CD4-positive, CD25-positive, alpha-beta regulatory T cell (primary cell): ENCODE measurements around the gene MINDY4. TPM values are rescaled to one million over a fixed set of nuclear protein-coding genes. Genes with fewer than 3 reads are reported as not detected.

Experiments
- ATAC-seq, 2 donors: fragments of 150-1000 bp; cut with Tn5 transposase; one replicate each; pipeline ENCODE4 v1.10.0; 2021; ENCODE audit warnings: low read depth in 2 of 2, moderate number of reproducible peaks in 2 of 2, moderate library complexity in 1 of 2
- DNase-seq, 3 donors: peaks; one replicate each; pipeline versions ENCODE4 v3.0.0 to v3.0.0-alpha.2; 2012 to 2022; ENCODE audit warnings: mixed read lengths in 1 of 3
- H3K27ac ChIP-seq: one replicate; pipeline ENCODE4 v1.7.0; 2013; ENCODE audit warnings: mild to moderate bottlenecking, low read length; ENCODE audit not compliant: insufficient read depth, poor library complexity, severe bottlenecking
- H3K27me3 ChIP-seq: one replicate; pipeline ENCODE4 v1.7.0; 2013; ENCODE audit warnings: low read length; ENCODE audit not compliant: control insufficient read depth, insufficient read depth
- H3K36me3 ChIP-seq: one replicate; pipeline ENCODE4 v1.7.0; 2013; ENCODE audit warnings: mild to moderate bottlenecking, low read length, moderate library complexity; ENCODE audit not compliant: control insufficient read depth, insufficient read depth
- H3K4me1 ChIP-seq: 2 replicates; pipeline ENCODE4 v1.7.0; 2013; ENCODE audit warnings: mild to moderate bottlenecking, low read length; ENCODE audit not compliant: insufficient read depth, control insufficient read depth, poor library complexity, severe bottlenecking
- H3K4me3 ChIP-seq: one replicate; pipeline ENCODE4 v1.7.0; 2013; ENCODE audit warnings: low read depth, mild to moderate bottlenecking, low read length, moderate library complexity
- H3K9me3 ChIP-seq, 2 experiments: 1 replicate in 1 of 2; 2 replicates in 1 of 2; pipeline ENCODE4 v1.7.0; 2013; ENCODE audit warnings: low read length in 2 of 2, mild to moderate bottlenecking in 1 of 2, moderate library complexity in 1 of 2; ENCODE audit not compliant: control insufficient read depth in 2 of 2
- H3K27ac Mint-ChIP-seq, 3 donors: one replicate each; pipeline ENCODE4 v1.8.0; 2020 to 2022; ENCODE audit warnings: mild to moderate bottlenecking in 3 of 3, mixed read lengths in 3 of 3, moderate library complexity in 2 of 3
- H3K27me3 Mint-ChIP-seq: one replicate; pipeline ENCODE4 v1.8.0; 2022; ENCODE audit warnings: mild to moderate bottlenecking, mixed read lengths
- H3K36me3 Mint-ChIP-seq: one replicate; pipeline ENCODE4 v1.8.0; 2020; ENCODE audit warnings: mixed read lengths
- H3K4me1 Mint-ChIP-seq, 4 donors: one replicate each; pipeline ENCODE4 v1.8.0; 2020 to 2022; ENCODE audit warnings: mixed read lengths in 4 of 4, mild to moderate bottlenecking in 1 of 4
- H3K4me3 Mint-ChIP-seq, 4 donors: one replicate each; pipeline ENCODE4 v1.8.0; 2020 to 2022; ENCODE audit warnings: mild to moderate bottlenecking in 4 of 4, mixed read lengths in 4 of 4, moderate library complexity in 3 of 4
- H3K9me3 Mint-ChIP-seq, 7 donors: one replicate each; pipeline ENCODE4 v1.8.0; 2020 to 2022; ENCODE audit warnings: mixed read lengths in 7 of 7, mild to moderate bottlenecking in 3 of 7, moderate library complexity in 2 of 7
- polyA plus RNA-seq, 4 donors: library from polyadenylated mRNA; unstranded; fragments of 300-500 nt; fragmentation: Illumina TruSeq; gene quantifications; one replicate each; pipeline ENCODE4 v1.2.3, GENCODE V29; 2021
- total RNA-seq: library from RNA; stranded (reverse); gene quantifications from one replicate; pipeline ENCODE4 v1.2.3, GENCODE V29; 2022

MINDY4 gene
- total and polyA plus RNA-seq, 5 donors from 2014 or later = 0.17 to 1.0 (median 0.52) TPM

- Mint-ChIP-seq H3K4me1 (no peaks in the 10 kb centered on the region), H3K27me3 (peaks cover 1% of the 10 kb centered on the region), H3K36me3 (no peaks in the 10 kb centered on the region), H3K27ac (no peak overlapping the region), H3K9me3 (peaks cover 0 to 3% (median 0%) of the 10 kb centered on the region in 7 donors), H3K4me3 (no peak overlapping the region)
- Histone ChIP-seq H3K9me3 (peaks cover 0 to 5% of the 10 kb centered on the region in 2 experiments), H3K4me3 (no peak overlapping the region), H3K36me3 (no peaks in the 10 kb centered on the region), H3K27ac (no peak overlapping the region), H3K27me3 (no peaks in the 10 kb centered on the region), H3K4me1 (no peaks in the 10 kb centered on the region)
- ATAC-seq = no peak
- DNase-seq = no peak
Measured at GRCh38 chr7:30923009-30923773, 152.0 kb downstream of the MINDY4 start.

GRCh38 chr7:30923774-30924413, 152.7 kb downstream of the MINDY4 start:
- H3K4me3 ChIP-seq = no peak overlapping the region
- no peaks in the 10 kb centered on the region for H3K36me3 Mint-ChIP-seq
- ATAC-seq = no peak
- H3K27me3 ChIP-seq = no peaks in the 10 kb centered on the region
- peaks cover 7% of the 10 kb centered on the region for H3K27me3 Mint-ChIP-seq
- H3K9me3 ChIP-seq = peaks cover 0 to 5% of the 10 kb centered on the region in 2 experiments
- no peak overlapping the region for H3K27ac ChIP-seq
- H3K9me3 Mint-ChIP-seq = peaks cover 0 to 3% (median 0%) of the 10 kb centered on the region in 7 donors
- no peak overlapping the region for H3K27ac Mint-ChIP-seq
- H3K4me1 ChIP-seq = no peaks in the 10 kb centered on the region
- no peaks in the 10 kb centered on the region for H3K36me3 ChIP-seq
- H3K4me1 Mint-ChIP-seq = no peaks in the 10 kb centered on the region
- H3K4me3 Mint-ChIP-seq = no peak overlapping the region
- no peak for DNase-seq

- no peak overlapping the region for H3K27ac ChIP-seq
- no peaks in the 10 kb centered on the region for H3K27me3 ChIP-seq
- Mint-ChIP-seq H3K27ac (no peak overlapping the region), H3K4me1 (no peaks in the 10 kb centered on the region), H3K27me3 (peaks cover 7% of the 10 kb centered on the region), H3K9me3 (peaks cover 0 to 3% (median 0%) of the 10 kb centered on the region in 7 donors), H3K4me3 (no peak overlapping the region), H3K36me3 (no peaks in the 10 kb centered on the region)
- ATAC-seq (no peak), DNase-seq (no peak)
- H3K4me3 ChIP-seq = no peak overlapping the region
- H3K36me3 ChIP-seq = no peaks in the 10 kb centered on the region
- peaks cover 0 to 5% of the 10 kb centered on the region in 2 experiments for H3K9me3 ChIP-seq
- no peaks in the 10 kb centered on the region for H3K4me1 ChIP-seq
Measured at GRCh38 chr7:30924624-30925023, 153.4 kb downstream of the MINDY4 start.

GRCh38 chr7:30925117-30925516, 153.9 kb downstream of the MINDY4 start:
- Histone ChIP-seq H3K4me3 (no peak overlapping the region), H3K27me3 (no peaks in the 10 kb centered on the region), H3K9me3 (peaks cover 0 to 5% of the 10 kb centered on the region in 2 experiments), H3K36me3 (no peaks in the 10 kb centered on the region), H3K27ac (no peak overlapping the region), H3K4me1 (no peaks in the 10 kb centered on the region)
- Mint-ChIP-seq H3K36me3 (no peaks in the 10 kb centered on the region), H3K4me1 (no peaks in the 10 kb centered on the region), H3K9me3 (peaks cover 0 to 3% (median 0%) of the 10 kb centered on the region in 7 donors), H3K4me3 (no peak overlapping the region), H3K27me3 (peaks cover 7% of the 10 kb centered on the region), H3K27ac (no peak overlapping the region)
- ATAC-seq = no peak
- no peak for DNase-seq

DNA sequence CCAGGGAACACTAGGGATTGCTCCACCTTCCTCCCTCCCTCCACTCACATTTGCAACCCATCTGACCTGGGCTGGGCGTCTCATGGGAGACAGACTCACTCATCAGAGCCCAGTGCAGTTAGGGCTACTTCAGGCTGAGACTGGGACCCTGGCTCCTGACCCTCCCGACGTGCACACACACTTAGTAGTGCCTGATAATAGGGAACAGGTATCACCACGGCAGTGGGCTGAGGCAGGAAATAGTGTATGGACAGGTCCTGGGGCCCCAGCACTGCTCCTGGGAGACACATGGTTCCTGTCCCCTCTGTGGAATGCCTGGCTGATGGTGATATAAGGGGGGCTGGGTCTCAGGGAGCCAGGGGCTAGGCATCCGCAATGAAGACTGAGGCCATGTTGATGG, 154.7 kb downstream of the MINDY4 start:
- no peaks in the 10 kb centered on the region for H3K27me3 ChIP-seq
- H3K4me3 ChIP-seq = no peak overlapping the region
- no peak overlapping the region for H3K27ac Mint-ChIP-seq
- H3K36me3 Mint-ChIP-seq = no peaks in the 10 kb centered on the region
- no peak overlapping the region for H3K4me3 Mint-ChIP-seq
- ATAC-seq = no peak
- no peak overlapping the region for H3K27ac ChIP-seq
- peaks cover 0 to 5% of the 10 kb centered on the region in 2 experiments for H3K9me3 ChIP-seq
- no peaks in the 10 kb centered on the region for H3K4me1 ChIP-seq
- peaks cover 0 to 3% (median 0%) of the 10 kb centered on the region in 7 donors for H3K9me3 Mint-ChIP-seq
- DNase-seq = no peak
- H3K36me3 ChIP-seq = no peaks in the 10 kb centered on the region
- no peaks in the 10 kb centered on the region for H3K4me1 Mint-ChIP-seq
- H3K27me3 Mint-ChIP-seq = peaks cover 7% of the 10 kb centered on the region

GRCh38 chr7:30926313-30926712, 155.1 kb downstream of the MINDY4 start:
- Mint-ChIP-seq H3K27me3 (peaks cover 7% of the 10 kb centered on the region), H3K4me1 (no peaks in the 10 kb centered on the region), H3K9me3 (peaks cover 0 to 3% (median 0%) of the 10 kb centered on the region in 7 donors), H3K27ac (no peak overlapping the region), H3K36me3 (no peaks in the 10 kb centered on the region), H3K4me3 (no peak overlapping the region)
- DNase-seq (no peak), ATAC-seq (no peak)
- H3K4me1 ChIP-seq = no peaks in the 10 kb centered on the region
- H3K4me3 ChIP-seq = no peak overlapping the region
- no peaks in the 10 kb centered on the region for H3K27me3 ChIP-seq
- H3K36me3 ChIP-seq = no peaks in the 10 kb centered on the region
- H3K27ac ChIP-seq = no peak overlapping the region
- peaks cover 0 to 5% of the 10 kb centered on the region in 2 experiments for H3K9me3 ChIP-seq

GRCh38 chr7:30927040-30927439, 155.8 kb downstream of the MINDY4 start:
- Histone ChIP-seq H3K4me1 (no peaks in the 10 kb centered on the region), H3K27ac (no peak overlapping the region), H3K27me3 (no peaks in the 10 kb centered on the region), H3K4me3 (no peak overlapping the region), H3K9me3 (peaks cover 0 to 5% of the 10 kb centered on the region in 2 experiments), H3K36me3 (no peaks in the 10 kb centered on the region)
- H3K9me3 Mint-ChIP-seq = peaks cover 0 to 3% (median 0%) of the 10 kb centered on the region in 7 donors
- no peak for DNase-seq
- H3K27me3 Mint-ChIP-seq = peaks cover 7% of the 10 kb centered on the region
- H3K4me1 Mint-ChIP-seq = no peaks in the 10 kb centered on the region
- no peak overlapping the region for H3K27ac Mint-ChIP-seq
- no peak for ATAC-seq
- H3K4me3 Mint-ChIP-seq = no peak overlapping the region
- H3K36me3 Mint-ChIP-seq = no peaks in the 10 kb centered on the region
